GM12874 (cell line): Measurements from ENCODE around the gene AP4S1.

ENCODE experiments used
- CTCF ChIP-seq: IDR thresholded peaks from 2 replicates; pipeline ENCODE4 v1.5.1; 2011; ENCODE audit warnings: low read depth, mild to moderate bottlenecking, control low read depth, low read length, moderate library complexity; ENCODE audit not compliant: insufficient read depth

The AP4S1 gene

GRCh38 chr14:31139301-31139847 lies 113.9 kb downstream of the AP4S1 start:
- TF ChIP-seq CTCF: no peak

- no peak for TF ChIP-seq CTCF
These were observed 117.1 kb downstream of the AP4S1 start for GRCh38 chr14:31142455-31143087.
